Measurements from ENCODE around the gene GAGE12J. TPM values are rescaled to one million over a fixed set of nuclear protein-coding genes. Genes with fewer than 3 reads are reported as not detected.

GAGE12J gene
- total RNA-seq, 2 experiments from 2014 or later: not detected

Other genes starting within 250 kb of the GAGE12J start
- gene PRAF2, start 248.0 kb upstream of the GAGE12J start, total RNA-seq: 10 to 100 TPM; 10.8 to 12.4 TPM
- gene WDR45, start 242.2 kb upstream of the GAGE12J start, total RNA-seq: 10 to 100 TPM; 16.9 to 19.6 TPM
- gene GPKOW, start 198.3 kb upstream of the GAGE12J start, total RNA-seq: 10 to 100 TPM; 18.5 to 19.0 TPM
- under 1 TPM; 0.54 to 0.87 TPM for gene MAGIX, start 159.3 kb upstream of the GAGE12J start, total RNA-seq
- 100 to 1,000 TPM; 130 to 136 TPM for gene PLP2, start 150.1 kb upstream of the GAGE12J start, total RNA-seq
- gene PRICKLE3, start 135.7 kb upstream of the GAGE12J start, total RNA-seq: 10 to 100 TPM; 25.9 TPM
- 10 to 100 TPM; 10.2 to 11.4 TPM for gene SYP, start 121.8 kb upstream of the GAGE12J start, total RNA-seq
- 1 to 10 TPM in 1 of 2 experiments, under 1 TPM in 1; 0.90 to 1.1 TPM for gene CACNA1F, start 88.7 kb upstream of the GAGE12J start, total RNA-seq
- 10 to 100 TPM; 27.4 to 29.9 TPM for gene CCDC22, start 86.6 kb upstream of the GAGE12J start, total RNA-seq
- 10 to 100 TPM; 22.3 to 23.5 TPM for gene FOXP3, start 57.3 kb upstream of the GAGE12J start, total RNA-seq
- gene PPP1R3F, start 52.2 kb upstream of the GAGE12J start, total RNA-seq: 1 to 10 TPM; 4.8 to 5.4 TPM
- gene GAGE10, start 18.4 kb upstream of the GAGE12J start, total RNA-seq: not detected
- gene GAGE13, start 9.5 kb downstream of the GAGE12J start, total RNA-seq: not detected
- gene GAGE12C, start 210.1 kb downstream of the GAGE12J start, total RNA-seq: not detected
- not detected for gene GAGE12D, start 219.7 kb downstream of the GAGE12J start, total RNA-seq
- gene GAGE12E, start 229.3 kb downstream of the GAGE12J start, total RNA-seq: not detected
- not detected for gene GAGE12F, start 238.8 kb downstream of the GAGE12J start, total RNA-seq
- not detected for gene GAGE12G, start 248.4 kb downstream of the GAGE12J start, total RNA-seq

All from activated CD8-positive, alpha-beta T cell treated with anti-CD3 and anti-CD28 coated beads for 36 hours (primary cell).